ENCODE data around the gene PUSL1.

GRCh38 chr1:1270813-1271212, 37.6 kb upstream of the PUSL1 start:
- TF ChIP-seq POLR2AphosphoS5 (IDR thresholded peaks at IDR 0.05; ENCODE audit: low read depth, low read length) = no peak
- TF ChIP-seq TAF1 (IDR thresholded peaks at IDR 0.05; ENCODE audit: borderline replicate concordance, low read depth, low read length) = no peak
- no peak for TF ChIP-seq POLR2A (IDR thresholded peaks at IDR 0.05; ENCODE audit: low read depth, low read length)
